ENCODE results near the gene CMTM2. TPM values are rescaled to one million over a fixed set of nuclear protein-coding genes. Genes with fewer than 3 reads are reported as not detected.

The CMTM2 gene
- total RNA-seq, result not detected in 2 replicates

GRCh38 chr16:66578651-66579531 is at the start of gene CMTM2:
Gene CMTM2, plus strand, starts transcription at chr16:66579463. Its CDS starts 145 bp downstream, at chr16:66579608.

GRCh38 chr16:66549284-66550131 is 29.8 kb upstream of the CMTM2 start, which contains the start of gene TK2:
Gene TK2, minus strand, starts transcription at chr16:66550122. Its CDS starts 61 bp downstream, at chr16:66550061.

GRCh38 chr16:66552286-66553177 is 26.7 kb upstream of the CMTM2 start, which contains the start of gene CKLF:
Gene CKLF, plus strand, starts transcription at chr16:66552576. Its CDS starts 140 bp downstream, at chr16:66552716.

GRCh38 chr16:66566051-66566901 is 13.0 kb upstream of the CMTM2 start, which contains the start of gene CMTM1:
Gene CMTM1, plus strand, starts transcription at chr16:66566439. Its CDS starts 75 bp downstream, at chr16:66566514.

GRCh38 chr16:66604376-66605176 is 25.3 kb downstream of the CMTM2 start, which contains the start of gene CMTM3:
Gene CMTM3, plus strand, starts transcription at chr16:66604704. Its CDS starts 102 bp downstream, at chr16:66604806.

Other genes starting within 250 kb of the CMTM2 start
- 0.33 and 0.50 TPM in 2 replicates for gene CDH5, start 212.8 kb upstream of the CMTM2 start, total RNA-seq
- gene BEAN1, start 152.2 kb upstream of the CMTM2 start, total RNA-seq, result 0.11 and 0.12 TPM in 2 replicates
- gene TK2, start 29.3 kb upstream of the CMTM2 start, total RNA-seq, result 30.5 and 59.0 TPM in 2 replicates
- gene CKLF, start 26.9 kb upstream of the CMTM2 start, total RNA-seq, result 61.1 and 62.4 TPM in 2 replicates
- gene CMTM1, start 13.0 kb upstream of the CMTM2 start, total RNA-seq, result 1.2 and 1.5 TPM in 2 replicates
- 8.5 and 13.9 TPM in 2 replicates for gene CMTM3, start 25.2 kb downstream of the CMTM2 start, total RNA-seq
- gene CMTM4, start 117.3 kb downstream of the CMTM2 start, total RNA-seq, result 19.6 and 20.6 TPM in 2 replicates
- gene DYNC1LI2, start 172.1 kb downstream of the CMTM2 start, total RNA-seq, result 131 and 156 TPM in 2 replicates
- 0.11 TPM in 1 of 2 replicates, not detected in the other for gene TERB1, start 222.1 kb downstream of the CMTM2 start, total RNA-seq

All from uterine smooth muscle cell (primary cell).